Fibroblast of lung (primary cell): ENCODE results near the gene GPC6.

ENCODE experiments used
- CTCF ChIP-seq, 2 donors: IDR thresholded peaks in 1 of 2; conservative IDR thresholded peaks in 1 of 2; 1 replicate in 1 of 2; 2 replicates in 1 of 2; pipeline ENCODE4 v1.5.1; 2011 to 2012; ENCODE audit warnings: low read length in 2 of 2, control low read depth in 1 of 2, inconsistent platforms in 1 of 2, low read depth in 1 of 2, mild to moderate bottlenecking in 1 of 2
- EZH2 ChIP-seq: IDR thresholded peaks from 2 replicates; pipeline ENCODE4 v1.5.1; 2012; ENCODE audit warnings: low read length, control low read depth, mild to moderate bottlenecking; ENCODE audit errors: missing control alignments

- no peak for TF ChIP-seq CTCF (conservative IDR thresholded peaks at IDR 0.05 in 1 of 2, IDR thresholded peaks at IDR 0.05 in 1 of 2; ENCODE audit: low read depth in 1 of 2, low read length in 2 of 2)
- TF ChIP-seq EZH2 = no peak
Observed at GRCh38 chr13:94214975-94215374, 988.4 kb downstream of the GPC6 start.
